GM21528 (cell line): ENCODE results near the gene RUFY1.
A peak's percentile ranks its signal among the peaks of the same experiment; 100 is the strongest.
"Not testable (repeated sequence)": the region's sequence is repeated elsewhere in the genome, so short reads cannot be mapped to it uniquely, and the experiment has no call there.

Experiments
- ATAC-seq: cut with Tn5 transposase; IDR thresholded peaks from one replicate; pipeline ENCODE4 v1.9.1; 2021; ENCODE audit warnings: mild to moderate bottlenecking, moderate library complexity; ENCODE audit not compliant: unreplicated experiment, low FRiP score

Gene RUFY1

GRCh38 chr5:179534431-179534830, 15.9 kb upstream of the RUFY1 start:
- no peak for ATAC-seq

- no peak for ATAC-seq
Observed at GRCh38 chr5:179536676-179537075, 13.7 kb upstream of the RUFY1 start.

- ATAC-seq, result no peak
Observed at GRCh38 chr5:179542170-179542569, 8.2 kb upstream of the RUFY1 start.

GRCh38 chr5:179543275-179543674, 7.1 kb upstream of the RUFY1 start:
- ATAC-seq, result not testable (repeated sequence)

DNA sequence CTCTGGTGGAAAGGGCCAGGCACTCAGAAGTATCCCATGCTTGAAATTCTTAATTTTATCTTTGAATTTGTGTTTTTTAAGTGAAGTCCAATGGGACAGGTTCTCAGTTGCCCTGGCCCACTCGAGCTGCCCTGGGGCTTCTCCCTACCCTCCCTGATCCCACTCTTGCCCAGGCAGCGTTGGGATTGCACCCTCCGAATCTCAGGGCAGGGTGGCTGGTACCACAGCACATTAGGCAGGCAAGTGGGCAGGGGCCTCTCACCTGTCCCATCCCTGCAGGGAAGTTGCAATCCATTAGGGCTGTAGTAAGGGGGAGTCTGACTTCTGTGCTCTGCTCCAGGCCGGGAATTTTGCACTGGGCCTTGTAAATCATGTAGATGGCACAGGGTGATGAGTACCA, 2.7 kb downstream of the RUFY1 start:
- no peak for ATAC-seq

DNA sequence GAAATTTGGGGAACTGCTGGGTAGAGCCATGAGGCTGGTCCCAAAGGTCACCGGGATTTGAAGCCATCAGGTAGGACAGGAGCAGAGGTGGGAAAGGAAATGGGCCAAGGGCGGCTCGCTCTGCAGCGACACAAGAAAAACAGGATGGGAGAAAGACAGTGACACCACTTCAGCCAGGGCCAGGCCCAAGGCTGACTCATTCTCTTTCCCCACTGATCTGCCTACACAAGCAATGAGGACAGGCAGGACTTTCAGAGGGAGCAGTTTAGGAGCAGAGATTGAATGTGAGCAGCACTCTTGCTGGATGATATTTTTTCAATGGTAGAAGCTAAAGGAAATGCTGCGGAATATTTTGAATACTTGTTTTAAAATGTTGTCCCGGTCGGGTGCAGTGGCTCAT, 3.5 kb downstream of the RUFY1 start:
- ATAC-seq, result no peak

DNA sequence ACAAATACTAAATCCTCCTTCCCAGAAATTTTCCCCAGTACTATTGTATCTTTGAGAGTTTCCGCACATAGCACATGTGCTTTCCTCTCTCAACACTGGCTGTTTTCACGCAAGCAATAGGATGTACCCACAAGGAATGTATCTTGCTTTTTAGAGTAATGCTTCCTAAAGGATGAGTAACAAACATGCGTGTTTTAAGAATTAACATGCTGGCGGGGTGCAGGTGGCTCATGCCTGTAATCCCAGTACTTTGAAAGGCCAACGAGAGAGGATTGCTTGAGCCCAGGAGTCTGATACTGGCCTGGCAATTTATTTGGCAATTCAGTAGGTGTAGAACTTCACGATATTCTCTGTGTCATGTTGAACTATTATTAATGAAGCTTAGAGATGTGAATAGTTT, 4.6 kb downstream of the RUFY1 start:
- ATAC-seq, result no peak

DNA sequence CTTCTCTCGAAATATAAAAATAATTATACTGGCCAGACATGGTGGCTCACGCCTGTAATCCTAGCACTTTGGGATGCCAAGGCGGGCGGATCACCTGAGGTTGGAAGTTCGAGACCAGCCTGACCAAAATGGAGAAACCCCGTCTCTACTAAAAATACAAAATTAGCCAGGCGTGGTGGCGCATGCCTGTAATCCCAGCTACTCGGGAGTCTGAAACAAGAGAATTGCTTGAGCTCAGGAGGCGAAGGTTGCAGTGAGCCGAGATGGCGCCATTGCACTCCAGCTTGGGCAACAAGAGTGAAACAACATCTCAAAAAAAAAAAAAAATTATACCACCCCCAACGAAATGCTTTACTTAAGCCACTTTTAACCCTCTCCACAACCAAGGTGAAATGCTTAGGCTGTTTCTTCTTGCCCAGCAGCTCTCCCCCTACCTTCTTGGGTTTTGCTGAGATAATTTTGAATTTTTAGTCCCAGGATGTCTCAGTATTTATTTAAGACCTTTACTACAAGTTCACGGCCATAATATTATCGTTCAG, 8.0 kb downstream of the RUFY1 start:
- ATAC-seq, result not testable (repeated sequence)

DNA sequence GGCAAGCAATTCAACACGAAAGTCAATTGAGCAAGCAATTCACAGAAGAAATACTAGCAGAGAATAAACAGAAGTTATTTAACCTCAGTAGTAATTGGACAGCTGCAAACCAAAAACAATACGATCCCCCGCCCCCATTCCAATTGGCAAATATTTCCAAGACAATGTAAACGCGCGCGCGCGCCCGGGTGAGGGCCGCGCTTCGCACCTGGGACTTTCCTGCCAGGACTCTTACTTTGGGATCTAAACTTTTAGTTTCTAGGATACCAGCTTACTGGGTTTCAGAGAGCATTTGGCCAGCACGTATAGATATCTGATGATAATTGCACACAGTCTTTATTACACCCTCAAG, 8.6 kb downstream of the RUFY1 start:
- no peak for ATAC-seq

- peak; percentile 98 for ATAC-seq
Observed at GRCh38 chr5:179559284-179560252, 9.2 kb downstream of the RUFY1 start.

- no peak for ATAC-seq
Observed at GRCh38 chr5:179564526-179564925, 14.2 kb downstream of the RUFY1 start.

- ATAC-seq, result no peak
Observed at GRCh38 chr5:179568721-179569120, 18.4 kb downstream of the RUFY1 start.

- ATAC-seq, result no peak
Observed at GRCh38 chr5:179572386-179572785, 22.0 kb downstream of the RUFY1 start.

- ATAC-seq, result no peak
Observed at GRCh38 chr5:179577286-179577960, 27.1 kb downstream of the RUFY1 start.

DNA sequence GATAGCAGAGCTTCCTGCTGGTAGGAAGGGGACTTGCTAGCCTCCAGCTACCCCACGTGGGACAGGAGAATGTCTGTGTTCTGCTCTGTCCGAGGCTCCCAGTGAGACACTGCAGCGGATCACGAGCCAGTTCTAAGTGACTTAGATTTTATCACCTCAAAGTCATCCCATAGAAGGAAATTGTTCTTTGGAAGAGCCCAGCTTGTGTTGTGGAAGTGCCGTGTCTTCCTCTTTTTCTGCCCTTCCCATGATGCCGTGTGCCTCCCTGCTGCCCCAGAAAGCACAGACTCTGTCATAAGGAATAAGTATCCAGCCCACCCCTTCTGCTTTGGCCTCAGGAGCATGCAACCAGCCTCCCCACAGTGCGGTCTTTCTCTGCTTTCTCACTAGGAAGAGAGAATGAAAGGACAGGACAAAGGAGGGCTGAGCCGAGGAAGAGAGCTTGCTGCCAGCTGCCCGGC, 35.6 kb downstream of the RUFY1 start:
- ATAC-seq, result no peak

- ATAC-seq, result no peak
Observed at GRCh38 chr5:179588166-179588565, 37.8 kb downstream of the RUFY1 start.

DNA sequence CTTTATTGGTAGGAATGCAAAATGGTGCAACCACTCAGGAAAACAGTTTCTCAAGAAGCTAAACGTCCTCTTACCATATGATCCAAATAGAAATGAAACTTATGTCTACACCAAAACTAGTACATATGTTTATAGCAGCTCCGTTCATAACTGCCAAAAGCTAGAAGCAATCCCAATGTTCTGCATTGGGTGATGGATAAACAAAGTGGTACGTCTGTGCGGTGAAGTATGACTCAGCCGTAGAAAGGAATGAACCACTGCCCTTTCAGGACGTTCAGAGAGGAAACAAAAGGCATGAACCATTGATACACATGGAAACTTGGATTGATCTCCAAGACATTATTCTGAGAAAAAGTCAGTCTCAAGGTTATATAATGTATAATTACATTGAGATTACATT, 45.6 kb downstream of the RUFY1 start:
- ATAC-seq, result no peak

DNA sequence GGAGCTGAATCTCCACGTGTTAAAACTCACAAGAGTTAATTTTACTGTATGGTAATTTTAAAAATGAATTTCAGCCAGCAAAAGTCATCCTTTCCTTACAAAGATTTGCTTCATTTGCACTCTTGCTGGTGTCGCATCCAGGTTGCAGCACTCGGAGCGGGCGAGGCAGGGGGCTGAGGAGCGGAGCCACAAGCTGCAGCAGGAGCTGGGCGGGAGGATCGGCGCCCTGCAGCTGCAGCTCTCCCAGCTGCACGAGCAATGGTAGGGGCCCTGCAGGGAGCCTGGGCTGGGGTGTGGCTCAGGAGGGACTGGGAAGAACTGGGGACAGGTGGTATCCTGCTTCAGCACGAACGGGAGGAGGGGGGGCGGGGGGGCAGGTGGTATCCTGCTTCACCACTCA, 46.1 kb downstream of the RUFY1 start:
- ATAC-seq, result no peak

DNA sequence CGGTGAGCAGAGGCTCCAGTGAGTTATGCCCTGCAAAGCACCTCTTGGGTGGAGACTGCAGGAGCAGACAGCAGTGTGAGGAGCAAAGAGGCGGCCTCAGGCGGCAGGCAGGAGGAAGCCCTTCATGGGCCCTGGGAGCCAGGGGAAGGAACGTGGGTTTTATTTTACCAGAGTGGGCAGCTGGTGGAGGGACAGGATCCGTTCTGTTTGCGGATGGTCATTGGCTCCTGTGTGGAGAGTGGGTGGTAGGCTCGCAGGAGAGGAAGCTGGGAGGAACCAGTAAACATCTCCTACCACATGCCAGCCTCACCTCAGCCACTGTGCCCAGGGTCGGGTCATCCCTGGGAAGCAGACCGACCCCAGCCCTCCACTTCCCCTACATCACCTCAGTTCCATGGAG, 48.7 kb downstream of the RUFY1 start:
- no peak for ATAC-seq

- ATAC-seq, result no peak
Observed at GRCh38 chr5:179599566-179599965, 49.2 kb downstream of the RUFY1 start.

- ATAC-seq, result no peak
Observed at GRCh38 chr5:179599973-179600372, 49.6 kb downstream of the RUFY1 start.
